K562 (cell line): ENCODE data around the gene VIT. TPM values are rescaled to one million over a fixed set of nuclear protein-coding genes. Genes with fewer than 3 reads are reported as not detected.

Experiments used
- ARNT ChIP-seq, 2 experiments: fragments of 450-650 bp; IDR thresholded peaks; 2 replicates each; pipeline ENCODE4 v1.6.1; 2016; ENCODE audit warnings: mild to moderate bottlenecking in 1 of 2
- CHAMP1 ChIP-seq: fragments of 450-650 bp; IDR thresholded peaks from 2 replicates; pipeline ENCODE4 v1.6.1; 2016; ENCODE audit warnings: mild to moderate bottlenecking
- COPS2 ChIP-seq: fragments of 450-650 bp; conservative IDR thresholded peaks from 2 replicates; pipeline ENCODE4 v1.6.1; 2016; ENCODE audit warnings: mild to moderate bottlenecking, moderate library complexity
- YY1 ChIP-seq, 3 experiments: IDR thresholded peaks; 2 replicates each; pipeline ENCODE4 v1.6.1; 2011; ENCODE audit warnings: low read length in 2 of 3, mild to moderate bottlenecking in 2 of 3, moderate library complexity in 2 of 3, borderline replicate concordance in 1 of 3, control low read depth in 1 of 3, low read depth in 1 of 3; ENCODE audit not compliant: insufficient read depth in 3 of 3, insufficient replicate concordance in 2 of 3, control insufficient read depth in 1 of 3, insufficient read length in 1 of 3; ENCODE audit errors: extremely low read depth in 1 of 3
- polyA plus RNA-seq, 8 experiments: library from polyadenylated mRNA; depleted of rRNA in 4 of 8; stranded (reverse) in 5 of 8; unstranded in 3 of 8; fragments of >200 nt; fragmentation: Nextera tagmentation in 2 of 8; fragmentation: Illumina TruSeq in 1 of 8; extraction: Ambion mirVana in 2 of 8; extraction: Trizol in 1 of 8; gene quantifications; 2 replicates each; pipeline versions ENCODE4 v1.2.1 to v1.2.3, GENCODE V29; 2011 to 2014; ENCODE audit warnings: inconsistent platforms in 1 of 8, missing spikeins in 1 of 8
- total RNA-seq, 7 experiments: library from RNA; depleted of rRNA in 6 of 7; stranded (reverse); fragments of >200 nt in 6 of 7; fragmentation: Illumina TruSeq in 2 of 7; extraction: Trizol in 2 of 7; gene quantifications; 2 replicates each; pipeline versions ENCODE4 v1.2.1 to v1.2.3, GENCODE V29; 2011 to 2021; ENCODE audit warnings: low replicate concordance in 1 of 7
- TF ChIP-seq, protein P1 (sequence below): IDR thresholded peaks from 2 replicates; pipeline ENCODE4 v1.6.1; 2012; ENCODE audit warnings: low read depth, low read length, improper control_type of control experiment, borderline replicate concordance

VIT gene
- total and polyA plus RNA-seq, 9 of the 15 experiments (the other 6 are each of a cell fraction or from before 2014, with no cell fraction given): not detected

- TF ChIP-seq CHAMP1: no peak
- no peak for TF ChIP-seq YY1 (IDR thresholded peaks at IDR 0.05; ENCODE audit: borderline replicate concordance in 1 of 3, control insufficient read depth in 1 of 3, extremely low read depth in 1 of 3, insufficient read depth in 3 of 3, insufficient read length in 1 of 3, insufficient replicate concordance in 2 of 3, low read depth in 1 of 3, low read length in 2 of 3)
- TF ChIP-seq, protein P1, sequence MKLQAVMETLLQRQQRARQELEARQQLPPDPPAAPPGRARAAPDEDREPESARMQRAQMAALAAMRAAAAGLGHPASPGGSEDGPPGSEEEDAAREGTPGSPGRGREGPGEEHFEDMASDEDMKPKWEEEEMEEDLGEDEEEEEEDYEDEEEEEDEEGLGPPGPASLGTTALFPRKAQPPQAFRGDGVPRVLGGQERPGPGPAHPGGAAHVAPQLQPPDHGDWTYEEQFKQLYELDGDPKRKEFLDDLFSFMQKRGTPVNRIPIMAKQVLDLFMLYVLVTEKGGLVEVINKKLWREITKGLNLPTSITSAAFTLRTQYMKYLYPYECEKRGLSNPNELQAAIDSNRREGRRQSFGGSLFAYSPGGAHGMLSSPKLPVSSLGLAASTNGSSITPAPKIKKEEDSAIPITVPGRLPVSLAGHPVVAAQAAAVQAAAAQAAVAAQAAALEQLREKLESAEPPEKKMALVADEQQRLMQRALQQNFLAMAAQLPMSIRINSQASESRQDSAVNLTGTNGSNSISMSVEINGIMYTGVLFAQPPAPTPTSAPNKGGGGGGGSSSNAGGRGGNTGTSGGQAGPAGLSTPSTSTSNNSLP: no peak
- TF ChIP-seq COPS2: no peak
- no peak for TF ChIP-seq ARNT (IDR thresholded peaks at IDR 0.05)
These were observed 101.0 kb downstream of the VIT start (continued) for GRCh38 chr2:36797324-36798070.
